Neuron (in vitro differentiated cells): ENCODE results near the gene B3GNT5.
"Not testable (repeated sequence)": the region's sequence is repeated elsewhere in the genome, so short reads cannot be mapped to it uniquely, and the experiment has no call there.

Experiments
- H2AFZ ChIP-seq: one replicate; pipeline ENCODE4 v1.6.1; 2013; ENCODE audit warnings: low read depth, mild to moderate bottlenecking, inconsistent platforms, low read length, moderate library complexity
- H3K27me3 ChIP-seq: one replicate; pipeline ENCODE4 v1.6.1; 2013; ENCODE audit warnings: low read length; ENCODE audit not compliant: insufficient read depth
- H3K36me3 ChIP-seq: one replicate; pipeline ENCODE4 v1.6.1; 2013; ENCODE audit warnings: low read length; ENCODE audit not compliant: insufficient read depth
- H3K4me1 ChIP-seq: one replicate; pipeline ENCODE4 v1.6.1; 2013; ENCODE audit warnings: low read length; ENCODE audit not compliant: insufficient read depth
- H3K4me3 ChIP-seq: 2 replicates; pipeline ENCODE4 v1.5.1; 2013; ENCODE audit warnings: mild to moderate bottlenecking, low read length, moderate library complexity
- H3K9me3 ChIP-seq: one replicate; pipeline ENCODE4 v1.6.1; 2013; ENCODE audit warnings: low read length

B3GNT5 gene

GRCh38 chr3:183217548-183218332 is 35.3 kb upstream of the B3GNT5 start:
- Histone ChIP-seq H2AFZ (no peak overlapping the region), H3K4me3 (no peak overlapping the region)

GRCh38 chr3:183218826-183219225 is 34.2 kb upstream of the B3GNT5 start:
- H3K4me3 ChIP-seq: no peak overlapping the region
- peaks cover 6% of the 10 kb centered on the region for H3K27me3 ChIP-seq
- H3K9me3 ChIP-seq: no peaks in the 10 kb centered on the region
- H2AFZ ChIP-seq: no peak overlapping the region
- H3K36me3 ChIP-seq: no peaks in the 10 kb centered on the region
- no peaks in the 10 kb centered on the region for H3K4me1 ChIP-seq

More at GRCh38 chr3:183217548-183218332, 35.3 kb upstream of the B3GNT5 start:
- Histone ChIP-seq H3K27me3 (no peaks in the 10 kb centered on the region), H3K4me1 (no peaks in the 10 kb centered on the region), H3K36me3 (no peaks in the 10 kb centered on the region), H3K9me3 (no peaks in the 10 kb centered on the region)

- peaks cover 6% of the 10 kb centered on the region for H3K27me3 ChIP-seq
- no peaks in the 10 kb centered on the region for H3K4me1 ChIP-seq
- H3K4me3 ChIP-seq: no peak overlapping the region
- no peaks in the 10 kb centered on the region for H3K9me3 ChIP-seq
- no peak overlapping the region for H2AFZ ChIP-seq
- no peaks in the 10 kb centered on the region for H3K36me3 ChIP-seq
Measured at GRCh38 chr3:183220828-183221227, 32.2 kb upstream of the B3GNT5 start.

GRCh38 chr3:183222631-183223235 is 30.3 kb upstream of the B3GNT5 start:
- H2AFZ ChIP-seq: no peak overlapping the region
- peaks cover 11% of the 10 kb centered on the region for H3K27me3 ChIP-seq
- H3K9me3 ChIP-seq: no peaks in the 10 kb centered on the region
- no peak overlapping the region for H3K4me3 ChIP-seq
- H3K36me3 ChIP-seq: no peaks in the 10 kb centered on the region
- H3K4me1 ChIP-seq: no peaks in the 10 kb centered on the region

GRCh38 chr3:183224180-183224970 is 28.7 kb upstream of the B3GNT5 start:
- H3K9me3 ChIP-seq: no peaks in the 10 kb centered on the region
- H2AFZ ChIP-seq: no peak overlapping the region
- H3K36me3 ChIP-seq: no peaks in the 10 kb centered on the region
- H3K4me3 ChIP-seq: no peak overlapping the region
- H3K27me3 ChIP-seq: peaks cover 11% of the 10 kb centered on the region
- no peaks in the 10 kb centered on the region for H3K4me1 ChIP-seq

GRCh38 chr3:183226333-183226890 is 26.6 kb upstream of the B3GNT5 start:
- Histone ChIP-seq H2AFZ (no peak overlapping the region), H3K9me3 (no peaks in the 10 kb centered on the region), H3K4me3 (no peak overlapping the region), H3K4me1 (no peaks in the 10 kb centered on the region), H3K36me3 (no peaks in the 10 kb centered on the region), H3K27me3 (peaks cover 13% of the 10 kb centered on the region)

GRCh38 chr3:183227586-183227985 is 25.5 kb upstream of the B3GNT5 start:
- Histone ChIP-seq H3K9me3 (no peaks in the 10 kb centered on the region), H2AFZ (no peak overlapping the region), H3K36me3 (no peaks in the 10 kb centered on the region), H3K27me3 (peaks cover 13% of the 10 kb centered on the region), H3K4me1 (no peaks in the 10 kb centered on the region), H3K4me3 (no peak overlapping the region)

- Histone ChIP-seq H2AFZ (no peak overlapping the region), H3K4me1 (no peaks in the 10 kb centered on the region), H3K4me3 (no peak overlapping the region), H3K27me3 (peaks cover 7% of the 10 kb centered on the region), H3K9me3 (no peaks in the 10 kb centered on the region), H3K36me3 (no peaks in the 10 kb centered on the region)
Measured at GRCh38 chr3:183229178-183229577, 23.9 kb upstream of the B3GNT5 start.

GRCh38 chr3:183230251-183230650 is 22.8 kb upstream of the B3GNT5 start:
- H3K4me3 ChIP-seq, H3K36me3 ChIP-seq, H2AFZ ChIP-seq, H3K9me3 ChIP-seq, H3K4me1 ChIP-seq, H3K27me3 ChIP-seq: not testable (repeated sequence)

- Histone ChIP-seq H3K36me3 (no peaks in the 10 kb centered on the region), H3K4me1 (no peaks in the 10 kb centered on the region), H3K27me3 (peaks cover 7% of the 10 kb centered on the region), H3K9me3 (no peaks in the 10 kb centered on the region), H3K4me3 (no peak overlapping the region), H2AFZ (no peak overlapping the region)
Measured at GRCh38 chr3:183230826-183231225, 22.2 kb upstream of the B3GNT5 start.

- no peak overlapping the region for H2AFZ ChIP-seq
- H3K27me3 ChIP-seq: peaks cover 2% of the 10 kb centered on the region
- no peaks in the 10 kb centered on the region for H3K9me3 ChIP-seq
- no peak overlapping the region for H3K4me3 ChIP-seq
- no peaks in the 10 kb centered on the region for H3K4me1 ChIP-seq
- H3K36me3 ChIP-seq: no peaks in the 10 kb centered on the region
Measured at GRCh38 chr3:183233966-183234365, 19.1 kb upstream of the B3GNT5 start.

- H3K4me3 ChIP-seq: no peak overlapping the region
- no peaks in the 10 kb centered on the region for H3K27me3 ChIP-seq
- H2AFZ ChIP-seq: no peak overlapping the region
- no peaks in the 10 kb centered on the region for H3K4me1 ChIP-seq
- peaks cover 10% of the 10 kb centered on the region for H3K9me3 ChIP-seq
- no peaks in the 10 kb centered on the region for H3K36me3 ChIP-seq
Measured at GRCh38 chr3:183239046-183239445, 14.0 kb upstream of the B3GNT5 start.

GRCh38 chr3:183242431-183242830 is 10.6 kb upstream of the B3GNT5 start:
- Histone ChIP-seq H3K27me3 (no peaks in the 10 kb centered on the region), H3K4me1 (peaks cover 4% of the 10 kb centered on the region), H3K36me3 (no peaks in the 10 kb centered on the region), H3K4me3 (no peak overlapping the region), H2AFZ (no peak overlapping the region), H3K9me3 (peaks cover 10% of the 10 kb centered on the region)
